Upper lobe of right lung (tissue), 1 donor: ENCODE results near the gene RASL10A. TPM values are rescaled to one million over a fixed set of nuclear protein-coding genes. Genes with fewer than 3 reads are reported as not detected.

Experiments
- ATAC-seq: fragments of 200-7000 bp; cut with Tn5 transposase; one replicate; pipeline ENCODE4 v1.9.1; 2020; ENCODE audit warnings: mild to moderate bottlenecking, moderate library complexity
- DNase-seq: peaks from one replicate; pipeline ENCODE4 v3.0.0-alpha.2; 2020
- H3K27ac ChIP-seq: fragments of 200-600 bp; one replicate; pipeline ENCODE4 v1.8.0; 2022
- H3K27me3 ChIP-seq: fragments of 200-600 bp; one replicate; pipeline ENCODE4 v1.8.0; 2022; ENCODE audit warnings: mild to moderate bottlenecking
- H3K36me3 ChIP-seq: fragments of 200-600 bp; one replicate; pipeline ENCODE4 v1.8.0; 2022
- H3K4me1 ChIP-seq: fragments of 200-600 bp; one replicate; pipeline ENCODE4 v1.8.0; 2022
- H3K4me3 ChIP-seq: fragments of 200-600 bp; one replicate; pipeline ENCODE4 v1.8.0; 2022; ENCODE audit warnings: mild to moderate bottlenecking
- H3K9me3 ChIP-seq: fragments of 200-600 bp; one replicate; pipeline ENCODE4 v1.8.0; 2022
- CTCF ChIP-seq: fragments of 200-600 bp; IDR thresholded peaks from one replicate; pipeline ENCODE4 v1.8.0; 2022; ENCODE audit warnings: antibody characterized with exemption
- intact Hi-C: fragments of 100-400 bp; cut with DNase I; formaldehyde crosslinking; loops from one replicate; pipeline ENCODE4 v1.11.0; 2022
- total RNA-seq: library from RNA; stranded (reverse); fragmentation: NEBNext Ultra II Directional; extraction: Animal tissue kit (Norgen Biotek cat#: 25700); gene quantifications from one replicate; pipeline ENCODE4 v1.2.1, GENCODE V29; 2021
- donor health status: DM: no; HTN: yes; CAD: no; lungs with severe emphysema.

The RASL10A gene
- total RNA-seq, 1 donor from 2014 or later, result 0.72 TPM

- H3K36me3 ChIP-seq, result peaks cover 98% of the 10 kb centered on the region
- DNase-seq, result no peak
- no peak for ATAC-seq
- H3K27ac ChIP-seq, result no peak overlapping the region
- intact Hi-C loops, result no loop called here
- H3K9me3 ChIP-seq, result no peaks in the 10 kb centered on the region
- no peak overlapping the region for H3K4me3 ChIP-seq
- H3K4me1 ChIP-seq, result no peaks in the 10 kb centered on the region
- H3K27me3 ChIP-seq, result no peaks in the 10 kb centered on the region
- no peak for TF ChIP-seq CTCF
Observed at GRCh38 chr22:29337631-29338284, 22.3 kb upstream of the RASL10A start.

- intact Hi-C loops, result no loop called here
- DNase-seq, result no peak
- Histone ChIP-seq H3K27ac (no peak overlapping the region), H3K9me3 (no peaks in the 10 kb centered on the region), H3K4me1 (no peaks in the 10 kb centered on the region), H3K27me3 (no peaks in the 10 kb centered on the region), H3K4me3 (no peak overlapping the region), H3K36me3 (peaks cover 97% of the 10 kb centered on the region)
- ATAC-seq, result peak; percentile 68
- no peak for TF ChIP-seq CTCF
Observed at GRCh38 chr22:29336751-29337490, 21.4 kb upstream of the RASL10A start.

DNA sequence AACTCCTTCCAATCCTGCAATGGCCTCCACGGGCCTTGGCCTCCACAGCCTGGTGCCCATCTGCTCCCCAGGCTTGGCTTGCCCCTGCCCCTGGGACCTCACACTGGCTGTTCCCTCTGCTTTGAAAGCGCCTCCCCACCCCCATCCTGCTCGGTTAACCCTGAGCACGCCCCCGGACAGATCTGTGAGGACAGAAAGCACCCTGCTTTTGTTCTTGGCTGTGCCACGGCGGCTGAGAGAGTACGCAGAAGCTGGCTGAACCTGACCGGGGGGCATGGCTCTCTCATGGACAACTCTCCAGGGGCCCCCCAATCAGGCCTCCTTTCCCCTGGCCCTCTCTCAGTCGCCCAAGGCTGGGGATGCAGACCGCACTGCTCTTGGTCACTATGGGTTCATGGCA lies 20.2 kb upstream of the RASL10A start:
- H3K27ac ChIP-seq, result no peak overlapping the region
- H3K4me1 ChIP-seq, result no peaks in the 10 kb centered on the region
- intact Hi-C loops, result no loop called here
- TF ChIP-seq CTCF, result no peak
- ATAC-seq, result no peak
- no peaks in the 10 kb centered on the region for H3K9me3 ChIP-seq
- H3K27me3 ChIP-seq, result no peaks in the 10 kb centered on the region
- no peak overlapping the region for H3K4me3 ChIP-seq
- peaks cover 95% of the 10 kb centered on the region for H3K36me3 ChIP-seq
- DNase-seq, result no peak

- no peak for TF ChIP-seq CTCF
- intact Hi-C loops, result no loop called here
- no peaks in the 10 kb centered on the region for H3K27me3 ChIP-seq
- no peaks in the 10 kb centered on the region for H3K9me3 ChIP-seq
- no peaks in the 10 kb centered on the region for H3K4me1 ChIP-seq
- no peak overlapping the region for H3K27ac ChIP-seq
- H3K4me3 ChIP-seq, result no peak overlapping the region
- ATAC-seq (no peak), DNase-seq (no peak)
- peaks cover 95% of the 10 kb centered on the region for H3K36me3 ChIP-seq
Observed at GRCh38 chr22:29334696-29335344, 19.3 kb upstream of the RASL10A start.

DNA sequence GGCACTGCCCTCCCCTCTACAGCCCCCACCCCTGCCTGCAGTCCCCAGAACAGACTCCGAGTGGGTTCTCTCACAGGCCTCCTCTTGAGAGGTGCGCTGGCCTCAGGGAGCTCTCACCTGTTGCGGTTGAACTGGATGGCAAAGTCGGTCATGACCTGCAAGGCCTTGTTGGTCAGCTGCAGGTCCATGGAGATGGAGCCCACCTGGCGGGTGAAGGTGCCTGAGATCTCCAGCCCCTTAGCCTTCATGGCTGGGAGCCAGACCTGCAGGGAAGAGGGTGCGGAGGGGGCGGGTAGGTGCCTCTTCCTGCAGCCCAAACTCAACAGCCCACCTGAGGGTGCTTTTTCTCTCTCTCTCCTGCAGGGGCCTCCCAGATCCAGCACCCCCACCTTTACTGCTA lies 18.7 kb upstream of the RASL10A start:
- Histone ChIP-seq H3K4me3 (no peak overlapping the region), H3K4me1 (no peaks in the 10 kb centered on the region), H3K27ac (no peak overlapping the region), H3K36me3 (peaks cover 94% of the 10 kb centered on the region), H3K9me3 (no peaks in the 10 kb centered on the region), H3K27me3 (no peaks in the 10 kb centered on the region)
- DNase-seq, result no peak
- no peak for ATAC-seq
- no peak for TF ChIP-seq CTCF
- intact Hi-C loops, result no loop called here
